Measurements from ENCODE around the gene GATD1.

- no peak for TF ChIP-seq CTCF (conservative IDR thresholded peaks at IDR 0.05 in 1 of 2, IDR thresholded peaks at IDR 0.05 in 1 of 2; ENCODE audit: low read depth in 1 of 2, low read length in 2 of 2)
- no peak for TF ChIP-seq EZH2 (IDR thresholded peaks at IDR 0.05; ENCODE audit: low read length, missing control alignments)
Measured at GRCh38 chr11:803467-803742, 26.1 kb upstream of the GATD1 start.
